SK-N-SH treated with all-trans-retinoic acid at 6 μM for 48 hours (cell line): ENCODE results near the gene OPN4.

Experiments
- BACH2 ChIP-seq: fragments of 250-450 bp; sonication (Bioruptor Pico); IDR thresholded peaks from 2 replicates; pipeline ENCODE4 v1.9.0; 2021; ENCODE audit warnings: mild to moderate bottlenecking, borderline replicate concordance
- GLIS3 ChIP-seq: fragments of 250-450 bp; sonication (Bioruptor Pico); IDR thresholded peaks from 2 replicates; pipeline ENCODE4 v1.5.0; 2020; ENCODE audit warnings: mild to moderate bottlenecking, moderate library complexity
- ISL1 ChIP-seq: fragments of 250-450 bp; sonication (Bioruptor Pico); IDR thresholded peaks from 2 replicates; pipeline ENCODE4 v2.1.2; 2022; ENCODE audit warnings: mild to moderate bottlenecking, moderate library complexity
- RARB ChIP-seq: fragments of 250-450 bp; sonication (Bioruptor Pico); IDR thresholded peaks from 2 replicates; pipeline ENCODE4 v1.8.0; 2021; ENCODE audit warnings: mild to moderate bottlenecking, moderate library complexity
- ZFP3 ChIP-seq: fragments of 250-450 bp; sonication (Bioruptor Pico); IDR thresholded peaks from 2 replicates; pipeline ENCODE4 v1.5.0; 2020; ENCODE audit warnings: mild to moderate bottlenecking, moderate library complexity
- ZFP30 ChIP-seq: fragments of 450-650 bp; formaldehyde crosslinking; IDR thresholded peaks from 2 replicates; pipeline ENCODE4 v1.5.0; 2022; ENCODE audit warnings: mild to moderate bottlenecking, moderate library complexity
- ZNF565 ChIP-seq: fragments of 450-650 bp; formaldehyde crosslinking; conservative IDR thresholded peaks from 2 replicates; pipeline ENCODE4 v1.5.0; 2020; ENCODE audit warnings: low read depth, mild to moderate bottlenecking, moderate library complexity
- ZNF70 ChIP-seq: fragments of 450-650 bp; formaldehyde crosslinking; IDR thresholded peaks from 2 replicates; pipeline ENCODE4 v1.5.0; 2020; ENCODE audit warnings: mild to moderate bottlenecking, moderate library complexity
- TF ChIP-seq, protein P1 (sequence below): fragments of 250-450 bp; sonication (Bioruptor Pico); IDR thresholded peaks from 2 replicates; pipeline ENCODE4 v1.5.1; 2020; ENCODE audit warnings: low read depth, mild to moderate bottlenecking, moderate library complexity

DNA sequence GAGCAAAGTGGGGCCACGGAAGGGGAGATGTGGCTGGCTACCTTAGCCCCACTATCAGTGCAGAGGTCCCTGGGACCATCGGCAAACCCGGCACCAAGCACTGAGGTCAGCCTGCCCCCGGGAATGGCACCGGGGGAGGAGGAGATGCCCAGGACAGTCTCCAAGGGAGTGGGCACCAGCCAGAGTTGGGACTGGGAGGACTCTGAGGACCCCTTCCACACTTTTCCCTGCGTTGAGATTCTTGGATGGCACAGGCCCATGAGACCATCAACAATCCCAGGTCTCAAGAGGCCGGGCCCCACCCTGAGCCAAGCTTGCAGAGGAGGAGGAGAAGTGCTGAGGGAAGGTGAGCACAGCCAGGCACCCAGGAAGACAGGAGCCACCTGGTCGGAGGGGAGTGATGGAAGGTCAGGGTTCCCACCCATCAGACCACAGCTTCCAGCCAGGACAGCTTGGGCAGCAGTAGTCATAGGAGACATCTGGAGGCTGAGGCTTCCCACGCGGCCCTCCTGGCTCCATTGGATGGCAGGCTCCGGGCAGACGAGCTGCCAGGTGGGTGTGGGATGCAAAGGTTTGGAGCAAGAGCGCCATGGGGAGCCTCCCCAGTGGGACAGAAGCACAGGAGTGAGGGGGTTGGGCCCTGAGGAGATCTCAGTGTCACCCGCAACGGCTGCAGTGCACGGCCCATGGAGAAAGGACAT, 2.6 kb upstream of the OPN4 start:
- no peak for TF ChIP-seq ISL1 (CRISPR knock-in tag)
- no peak for TF ChIP-seq GLIS3 (CRISPR knock-in tag)
- TF ChIP-seq BACH2 = no peak
- TF ChIP-seq ZNF565 (CRISPR knock-in tag) = no peak
- TF ChIP-seq ZFP3 = no peak
- TF ChIP-seq, protein P1, sequence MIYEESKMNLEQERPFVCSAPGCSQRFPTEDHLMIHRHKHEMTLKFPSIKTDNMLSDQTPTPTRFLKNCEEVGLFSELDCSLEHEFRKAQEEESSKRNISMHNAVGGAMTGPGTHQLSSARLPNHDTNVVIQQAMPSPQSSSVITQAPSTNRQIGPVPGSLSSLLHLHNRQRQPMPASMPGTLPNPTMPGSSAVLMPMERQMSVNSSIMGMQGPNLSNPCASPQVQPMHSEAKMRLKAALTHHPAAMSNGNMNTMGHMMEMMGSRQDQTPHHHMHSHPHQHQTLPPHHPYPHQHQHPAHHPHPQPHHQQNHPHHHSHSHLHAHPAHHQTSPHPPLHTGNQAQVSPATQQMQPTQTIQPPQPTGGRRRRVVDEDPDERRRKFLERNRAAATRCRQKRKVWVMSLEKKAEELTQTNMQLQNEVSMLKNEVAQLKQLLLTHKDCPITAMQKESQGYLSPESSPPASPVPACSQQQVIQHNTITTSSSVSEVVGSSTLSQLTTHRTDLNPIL (CRISPR knock-in tag) = no peak
- no peak for TF ChIP-seq ZFP30
- no peak for TF ChIP-seq ZNF70
- no peak for TF ChIP-seq RARB
